ENCODE data around the gene MCRIP2.

DNA sequence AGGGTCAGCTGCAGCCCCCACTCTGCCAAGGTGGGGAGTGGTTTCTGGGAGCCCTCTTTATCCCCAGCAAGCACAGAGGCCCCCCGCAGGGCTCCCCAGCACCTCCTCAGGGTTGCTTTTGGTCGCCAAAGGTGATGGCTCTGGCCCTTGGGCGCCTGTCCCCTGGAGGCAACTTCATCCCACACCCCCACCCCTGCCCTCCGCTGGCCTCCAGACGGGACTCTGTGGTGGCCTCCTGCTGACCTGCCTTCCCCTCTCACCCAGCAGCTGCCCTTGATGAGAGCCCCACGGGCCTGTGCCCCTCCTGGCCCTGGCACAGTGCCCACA lies 18.5 kb downstream of the MCRIP2 start:
- no peak for TF ChIP-seq POLR2A (IDR thresholded peaks at IDR 0.05; ENCODE audit: low read length)
- TF ChIP-seq CTCF (IDR thresholded peaks at IDR 0.05), result no peak
- no peak for TF ChIP-seq MAZ (IDR thresholded peaks at IDR 0.05; ENCODE audit: borderline replicate concordance, low read depth, low read length)
- TF ChIP-seq JUNB (IDR thresholded peaks at IDR 0.05), result no peak
- TF ChIP-seq MAFK (IDR thresholded peaks at IDR 0.05; ENCODE audit: partially characterized antibody), result no peak
- TF ChIP-seq NR3C1 (IDR thresholded peaks at IDR 0.05), result no peak
- no peak for TF ChIP-seq EP300 (IDR thresholded peaks at IDR 0.05)
- TF ChIP-seq RFX5 (IDR thresholded peaks at IDR 0.05), result no peak
- no peak for TF ChIP-seq MYC (IDR thresholded peaks at IDR 0.05; ENCODE audit: borderline replicate concordance, low read length)
- no peak for TF ChIP-seq RAD21 (conservative IDR thresholded peaks at IDR 0.05 in 1 of 2, IDR thresholded peaks at IDR 0.05 in 1 of 2)
- TF ChIP-seq REST (IDR thresholded peaks at IDR 0.05), result no peak
- no peak for TF ChIP-seq BHLHE40 (IDR thresholded peaks at IDR 0.05; ENCODE audit: low read depth, low read length)
